Fibroblast of villous mesenchyme (primary cell): ENCODE results near the gene ARAP1. TPM values are rescaled to one million over a fixed set of nuclear protein-coding genes. Genes with fewer than 3 reads are reported as not detected.

Experiments used
- DNase-seq: peaks from one replicate; pipeline ENCODE4 v3.0.0-alpha.2; 2010; ENCODE audit warnings: low read depth
- H3K4me3 ChIP-seq: 2 replicates; pipeline ENCODE4 v1.5.1; 2011; ENCODE audit warnings: low read depth, mild to moderate bottlenecking, low read length
- CTCF ChIP-seq: IDR thresholded peaks from 2 replicates; pipeline ENCODE4 v1.5.1; 2012; ENCODE audit warnings: low read depth, mild to moderate bottlenecking, low read length; ENCODE audit not compliant: insufficient read depth
- total RNA-seq: library from RNA; depleted of rRNA; stranded (reverse); fragments of >200 nt; gene quantifications from 2 replicates; pipeline ENCODE4 v1.2.3, GENCODE V29; 2012

Gene ARAP1
- total RNA-seq, 1 donor = 73.0 TPM

DNA sequence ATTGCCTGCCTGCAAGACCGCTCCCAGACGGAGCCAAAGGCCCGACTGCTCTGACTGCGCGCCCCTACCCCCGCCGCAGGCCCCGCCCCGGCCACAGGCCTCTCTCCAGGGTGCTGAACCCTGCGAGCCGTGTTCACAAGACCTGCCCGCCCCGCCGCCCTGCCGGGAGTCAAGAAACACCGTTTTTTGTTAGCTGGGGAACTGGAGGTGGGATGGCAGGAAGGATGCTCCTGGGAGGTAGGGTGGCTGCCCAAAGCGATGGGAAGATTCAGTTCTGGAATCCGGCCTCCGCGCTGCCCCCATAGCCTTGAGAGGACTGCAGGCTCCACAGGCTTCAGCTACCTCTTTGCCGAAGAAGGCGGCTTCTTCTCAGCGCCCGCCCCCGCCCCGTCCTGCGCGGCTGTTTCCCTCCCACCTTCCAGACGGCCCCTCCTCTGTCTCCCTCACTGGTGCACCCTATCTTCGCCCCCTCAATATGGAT is 75.3 kb downstream of the ARAP1 start:
- no peak for TF ChIP-seq CTCF
- no peak overlapping the region for H3K4me3 ChIP-seq
- peak; percentile 49 for DNase-seq

DNA sequence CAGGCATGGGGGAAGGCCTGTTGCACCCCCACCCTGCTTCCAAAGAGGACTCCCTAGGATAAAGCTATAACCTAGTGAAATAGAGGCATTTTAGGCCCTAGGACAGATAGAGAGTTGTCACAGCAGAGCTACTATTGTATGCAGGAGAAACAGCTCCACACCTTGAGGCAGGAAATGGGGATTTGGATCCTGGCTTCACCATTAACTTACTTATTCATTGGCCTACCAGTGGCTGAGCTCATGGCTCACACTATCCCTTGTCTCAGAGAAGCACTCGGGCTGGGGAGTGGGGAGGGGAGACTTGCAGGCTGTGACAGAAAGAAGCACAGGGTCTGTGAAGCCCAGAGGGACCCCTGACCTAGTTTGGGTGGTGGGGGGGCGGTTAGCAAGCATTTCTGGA is 77.0 kb downstream of the ARAP1 start:
- H3K4me3 ChIP-seq = no peak overlapping the region
- no peak for TF ChIP-seq CTCF
- no peak for DNase-seq

GRCh38 chr11:72673943-72674828 is 78.0 kb downstream of the ARAP1 start, which contains the start of gene PDE2A:
Gene PDE2A (minus strand): TSS chr11:72674422. CDS start chr11:72674207, 215 bp downstream.
- TF ChIP-seq CTCF = no peak
- DNase-seq = no peak
- no peak within 1 kb of the TSS for H3K4me3 ChIP-seq

GRCh38 chr11:72673284-72673942 is 78.8 kb downstream of the ARAP1 start:
- no peak overlapping the region for H3K4me3 ChIP-seq
- TF ChIP-seq CTCF = no peak
- DNase-seq = no peak

DNA sequence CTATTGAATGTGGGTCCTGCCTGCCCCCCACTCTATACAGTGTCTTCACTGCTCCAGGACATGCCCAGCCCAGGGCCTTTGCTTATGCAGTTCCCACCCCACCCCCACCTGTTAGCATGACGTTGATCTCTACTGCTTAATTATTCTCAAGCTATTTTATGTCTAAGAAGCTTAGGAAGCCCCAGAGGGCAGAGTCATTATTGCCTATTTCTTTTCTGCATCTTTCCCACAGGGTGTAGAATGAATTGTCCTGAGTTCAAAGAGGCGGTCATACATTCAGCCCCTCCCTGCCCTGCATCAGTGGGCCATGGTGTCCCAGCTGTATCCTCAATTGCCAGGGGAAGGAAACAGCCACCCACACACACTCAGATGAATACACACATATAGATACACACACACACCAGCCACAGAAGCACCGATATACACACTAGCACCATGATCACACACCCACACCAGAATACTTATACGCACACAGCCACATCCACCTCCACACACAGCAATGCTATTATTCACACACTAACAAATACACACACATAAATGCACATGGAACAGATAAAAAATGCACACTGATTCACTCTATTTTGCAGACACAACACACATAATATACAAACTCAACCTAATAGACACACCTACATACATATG is 79.5 kb downstream of the ARAP1 start:
- no peak for TF ChIP-seq CTCF
- no peak for DNase-seq
- H3K4me3 ChIP-seq = no peak overlapping the region

DNA sequence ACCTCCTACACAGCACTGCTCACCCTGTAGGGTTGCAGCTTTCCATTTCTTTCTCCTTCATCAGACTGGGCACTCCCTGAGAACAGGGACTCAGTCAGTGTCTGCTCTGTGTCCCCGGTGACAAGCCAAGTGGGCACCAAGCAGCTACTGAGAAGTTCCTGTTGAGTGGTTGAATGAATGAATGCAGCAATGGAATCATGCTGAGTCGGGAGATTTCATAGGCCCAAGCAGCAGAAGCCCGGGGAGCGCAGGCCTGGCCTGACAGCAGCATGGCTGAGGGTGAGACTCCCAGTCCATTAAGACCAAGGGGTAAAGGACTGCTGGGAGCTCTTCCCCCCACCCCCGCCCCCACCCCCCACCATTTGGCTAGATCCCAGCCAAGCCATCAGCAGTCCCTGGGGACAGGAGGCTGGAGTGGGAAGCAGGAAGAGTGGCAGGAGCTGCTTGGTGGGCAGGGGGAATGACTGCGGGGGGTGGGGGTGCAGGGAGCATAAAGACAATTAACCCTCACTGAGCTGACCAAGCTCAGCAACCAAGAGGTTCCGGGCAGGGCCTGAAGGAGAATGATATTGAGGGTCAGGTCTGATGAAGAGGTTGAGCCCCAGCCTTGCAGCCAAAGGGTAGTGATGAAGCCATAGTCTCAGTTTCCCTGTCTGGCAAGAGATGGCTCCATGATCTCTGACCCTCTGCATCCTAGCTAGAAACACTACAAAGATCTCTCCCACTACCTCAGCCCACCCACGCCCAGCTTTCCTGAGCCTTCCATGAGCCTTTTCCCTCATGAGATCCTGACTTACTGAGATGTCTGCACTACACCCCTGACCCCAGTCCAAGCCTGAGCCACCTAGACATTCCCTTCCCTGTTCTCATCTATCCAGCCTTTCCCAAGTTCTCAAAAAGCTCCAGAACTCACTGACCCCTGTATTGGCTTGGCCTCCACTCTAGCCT is 80.8 kb downstream of the ARAP1 start:
- no peak overlapping the region for H3K4me3 ChIP-seq
- TF ChIP-seq CTCF = no peak
- no peak for DNase-seq
